Mucosa of descending colon (tissue), 3 donors: Measurements from ENCODE around the gene PTBP2. TPM values are rescaled to one million over a fixed set of nuclear protein-coding genes. Genes with fewer than 3 reads are reported as not detected.

Source experiments
- ATAC-seq: fragments of 200-7000 bp; cut with Tn5 transposase; one replicate; pipeline ENCODE4 v1.9.1; 2020; ENCODE audit warnings: mild to moderate bottlenecking, moderate library complexity
- DNase-seq, 3 donors: peaks; one replicate each; pipeline ENCODE4 v3.0.0-alpha.2; 2020
- H3K36me3 ChIP-seq: fragments of 200-600 bp; one replicate; pipeline ENCODE4 v1.8.0; 2021; ENCODE audit warnings: low read depth, mild to moderate bottlenecking
- H3K4me1 ChIP-seq: fragments of 200-600 bp; one replicate; pipeline ENCODE4 v1.8.0; 2021; ENCODE audit warnings: low read depth, mild to moderate bottlenecking
- H3K4me3 ChIP-seq: fragments of 200-600 bp; one replicate; pipeline ENCODE4 v1.8.0; 2021; ENCODE audit warnings: mild to moderate bottlenecking
- H3K9me3 ChIP-seq: fragments of 200-600 bp; one replicate; pipeline ENCODE4 v1.8.0; 2021; ENCODE audit warnings: mild to moderate bottlenecking
- intact Hi-C, 2 donors: fragments of 100-400 bp; cut with DNase I in 1 of 2; cut with micrococcal nuclease in 1 of 2; formaldehyde crosslinking; loops; one replicate each; pipeline versions ENCODE4 v1.11.0 to v1.11.1; 2022; cut with DNase I, micrococcal nuclease
- total RNA-seq, 3 donors: library from RNA; stranded (reverse); fragmentation: NEBNext Ultra II Directional in 2 of 3; extraction: Animal tissue kit (Norgen Biotek cat#: 25700) in 2 of 3; gene quantifications; one replicate each; pipeline versions ENCODE4 v1.2.1 to v1.2.4, GENCODE V29; 2021 to 2023
- TF ChIP-seq, protein P1 (sequence below): fragments of 200-600 bp; IDR thresholded peaks from one replicate; pipeline ENCODE4 v1.8.0; 2022; ENCODE audit warnings: antibody characterized with exemption, mild to moderate bottlenecking
- donor health status: DM: no; HTN: no; CAD: no; lungs with moderate emphysema.
- donor health status: DM: no; HTN: no; CAD: no.
- donor health status: DM: no; HTN: yes; CAD: no.

Gene PTBP2
- total RNA-seq, 3 donors from 2014 or later, result 12.0 to 69.3 (median 15.9) TPM

DNA sequence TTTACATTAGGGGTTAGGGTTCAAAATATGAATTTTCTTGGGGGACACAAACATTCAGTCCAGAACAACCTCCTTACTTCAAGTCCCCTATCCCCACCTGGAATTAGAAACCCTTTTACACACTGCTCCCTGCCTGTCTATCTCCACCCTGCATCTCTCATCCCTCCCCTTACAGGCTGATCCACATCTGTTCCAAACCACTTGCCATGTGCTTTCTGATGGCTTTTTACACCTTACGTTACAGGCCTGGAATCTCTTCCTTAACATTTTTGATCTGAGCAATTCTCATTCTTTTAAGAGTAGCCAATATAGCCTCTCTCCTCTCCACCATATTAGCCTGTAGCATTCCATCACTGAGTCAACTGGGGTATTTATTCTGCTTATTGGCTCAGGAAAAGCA is 122.0 kb downstream of the PTBP2 start:
- Histone ChIP-seq H3K4me3 (no peak overlapping the region), H3K9me3 (no peaks in the 10 kb centered on the region), H3K36me3 (no peaks in the 10 kb centered on the region), H3K4me1 (no peaks in the 10 kb centered on the region)
- ATAC-seq (no peak), DNase-seq (no peak)
- intact Hi-C loops, result no loop called here
- TF ChIP-seq, protein P1, sequence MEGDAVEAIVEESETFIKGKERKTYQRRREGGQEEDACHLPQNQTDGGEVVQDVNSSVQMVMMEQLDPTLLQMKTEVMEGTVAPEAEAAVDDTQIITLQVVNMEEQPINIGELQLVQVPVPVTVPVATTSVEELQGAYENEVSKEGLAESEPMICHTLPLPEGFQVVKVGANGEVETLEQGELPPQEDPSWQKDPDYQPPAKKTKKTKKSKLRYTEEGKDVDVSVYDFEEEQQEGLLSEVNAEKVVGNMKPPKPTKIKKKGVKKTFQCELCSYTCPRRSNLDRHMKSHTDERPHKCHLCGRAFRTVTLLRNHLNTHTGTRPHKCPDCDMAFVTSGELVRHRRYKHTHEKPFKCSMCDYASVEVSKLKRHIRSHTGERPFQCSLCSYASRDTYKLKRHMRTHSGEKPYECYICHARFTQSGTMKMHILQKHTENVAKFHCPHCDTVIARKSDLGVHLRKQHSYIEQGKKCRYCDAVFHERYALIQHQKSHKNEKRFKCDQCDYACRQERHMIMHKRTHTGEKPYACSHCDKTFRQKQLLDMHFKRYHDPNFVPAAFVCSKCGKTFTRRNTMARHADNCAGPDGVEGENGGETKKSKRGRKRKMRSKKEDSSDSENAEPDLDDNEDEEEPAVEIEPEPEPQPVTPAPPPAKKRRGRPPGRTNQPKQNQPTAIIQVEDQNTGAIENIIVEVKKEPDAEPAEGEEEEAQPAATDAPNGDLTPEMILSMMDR, result no peak

DNA sequence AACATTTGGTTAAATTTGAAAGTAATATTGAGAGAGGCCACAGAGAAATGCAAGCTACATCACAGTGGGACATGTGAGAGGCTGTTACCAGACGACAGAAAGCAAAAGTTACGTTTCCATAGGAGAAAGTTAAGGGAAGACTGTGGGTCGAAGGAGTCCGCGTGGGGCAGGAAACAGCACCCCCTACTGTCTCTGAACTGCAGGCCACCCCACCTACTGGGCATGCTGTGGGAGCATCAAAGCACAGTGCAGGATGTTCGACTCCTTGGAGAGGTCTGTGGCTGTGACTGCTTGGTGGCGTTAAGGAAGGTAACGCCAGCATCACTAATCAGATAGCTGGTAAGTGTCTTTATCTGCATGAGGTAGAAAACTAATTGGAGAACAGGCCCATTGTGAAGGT is 123.9 kb downstream of the PTBP2 start:
- peak in 2 of 3 donors; percentile 57 to 60 for DNase-seq
- H3K4me1 ChIP-seq, result no peaks in the 10 kb centered on the region
- TF ChIP-seq, protein P1, result peak; percentile 26
- no peaks in the 10 kb centered on the region for H3K9me3 ChIP-seq
- intact Hi-C loops, result no loop called here
- H3K36me3 ChIP-seq, result no peaks in the 10 kb centered on the region
- peak; percentile 76 for ATAC-seq
- H3K4me3 ChIP-seq, result no peak overlapping the region

DNA sequence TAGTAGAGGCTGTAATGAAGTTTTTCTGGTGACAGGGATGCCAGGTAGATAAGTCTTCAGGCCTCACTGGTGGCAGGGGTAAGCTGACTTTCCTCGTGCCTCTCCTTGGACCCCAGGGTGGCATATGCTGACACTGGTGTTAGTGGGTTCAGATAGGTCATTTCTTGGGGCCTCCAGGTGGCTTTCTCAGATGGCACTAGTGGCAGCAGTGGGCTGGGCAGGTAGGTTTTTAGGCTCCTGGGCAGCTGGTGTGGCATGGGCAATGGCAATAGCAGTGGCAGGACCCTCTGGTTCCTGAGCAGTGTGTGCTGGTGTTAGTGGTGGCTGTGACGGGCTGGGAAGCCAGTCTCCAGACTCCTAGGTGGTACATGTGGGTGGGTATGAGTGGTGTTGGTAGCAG is 140.3 kb downstream of the PTBP2 start:
- no peak for DNase-seq
- TF ChIP-seq, protein P1, result no peak
- ATAC-seq, result no peak
- no peaks in the 10 kb centered on the region for H3K9me3 ChIP-seq
- no peaks in the 10 kb centered on the region for H3K36me3 ChIP-seq
- H3K4me1 ChIP-seq, result no peaks in the 10 kb centered on the region
- no peak overlapping the region for H3K4me3 ChIP-seq
- intact Hi-C loops, result no loop called here

DNA sequence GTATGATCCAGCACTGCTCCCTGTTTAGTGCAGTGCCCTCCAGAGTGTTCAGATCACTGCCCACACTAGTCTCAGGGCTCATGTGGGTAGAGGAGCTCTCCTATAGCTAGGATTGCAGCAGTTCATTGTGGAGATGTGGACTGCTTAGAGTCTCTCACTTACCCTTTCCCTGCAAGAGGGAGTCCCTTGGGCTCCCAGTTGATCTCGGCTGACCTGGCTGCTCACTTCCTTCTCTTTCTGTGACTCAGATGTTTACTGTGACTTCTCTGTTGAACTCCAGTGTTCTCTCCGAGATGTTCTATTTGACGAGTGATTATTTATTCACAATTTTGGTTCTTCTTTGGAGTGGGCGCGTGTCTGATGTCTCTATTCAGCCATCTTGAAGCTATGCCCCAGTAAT is 141.9 kb downstream of the PTBP2 start:
- intact Hi-C loops, result no loop called here
- no peaks in the 10 kb centered on the region for H3K9me3 ChIP-seq
- H3K36me3 ChIP-seq, result no peaks in the 10 kb centered on the region
- no peaks in the 10 kb centered on the region for H3K4me1 ChIP-seq
- ATAC-seq (no peak), DNase-seq (no peak)
- TF ChIP-seq, protein P1, result no peak
- H3K4me3 ChIP-seq, result no peak overlapping the region
